Sigmoid colon (tissue), 7 donors: ENCODE data around the gene GFY. TPM values are rescaled to one million over a fixed set of nuclear protein-coding genes. Genes with fewer than 3 reads are reported as not detected.

Experiments
- DNase-seq: peaks from one replicate; pipeline ENCODE4 v3.0.0-alpha.2; 2019
- H3K27ac ChIP-seq, 4 donors: fragments of 200-600 bp; sonication (generic); one replicate each; pipeline ENCODE4 v1.5.1; 2016 to 2019; ENCODE audit warnings: mild to moderate bottlenecking in 1 of 4
- H3K27me3 ChIP-seq, 3 donors: fragments of 200-600 bp; sonication (generic); one replicate each; pipeline ENCODE4 v1.5.1; 2019; ENCODE audit warnings: mild to moderate bottlenecking in 1 of 3
- H3K36me3 ChIP-seq, 4 donors: fragments of 200-600 bp; sonication (generic); one replicate each; pipeline ENCODE4 v1.5.1; 2016 to 2019
- H3K4me1 ChIP-seq, 4 donors: fragments of 200-600 bp; sonication (generic); one replicate each; pipeline ENCODE4 v1.5.1; 2017 to 2019
- H3K4me3 ChIP-seq, 4 donors: fragments of 200-600 bp; sonication (generic); one replicate each; pipeline ENCODE4 v1.5.1; 2017 to 2019; ENCODE audit warnings: mild to moderate bottlenecking in 2 of 4, moderate library complexity in 1 of 4
- H3K9me3 ChIP-seq, 4 donors: fragments of 200-600 bp in 3 of 4; sonication (generic) in 3 of 4; one replicate each; pipeline versions ENCODE4 v1.5.1 to v1.6.1; 2013 to 2019
- CTCF ChIP-seq, 4 experiments: fragments of 450-650 bp in 3 of 4; fragments of 200-600 bp in 1 of 4; IDR thresholded peaks; one replicate each; pipeline ENCODE4 v1.5.1; 2016 to 2019; ENCODE audit warnings: antibody characterized with exemption in 4 of 4, mild to moderate bottlenecking in 3 of 4, moderate library complexity in 2 of 4
- EP300 ChIP-seq, 4 donors: sonication (generic); formaldehyde crosslinking; IDR thresholded peaks; one replicate each; pipeline ENCODE4 v1.6.1; 2017; ENCODE audit warnings: antibody characterized with exemption in 4 of 4
- POLR2A ChIP-seq, 2 donors: fragments of 450-650 bp; IDR thresholded peaks; one replicate each; pipeline ENCODE4 v1.6.1; 2016; ENCODE audit warnings: antibody characterized with exemption in 2 of 2, mild to moderate bottlenecking in 2 of 2, moderate library complexity in 2 of 2
- POLR2AphosphoS5 ChIP-seq, 4 donors: sonication (generic); formaldehyde crosslinking; IDR thresholded peaks; one replicate each; pipeline ENCODE4 v1.6.1; 2017; ENCODE audit warnings: antibody characterized with exemption in 4 of 4
- WGBS, 2 donors: extraction: QIAGEN DNeasy Blood & Tissue Kit; methylation state at CpG; one replicate each; pipeline ENCODE4 v1.1.7; 2013; 5-methylcytosine and 5-hydroxymethylcytosine counted together
- intact Hi-C: fragments of 100-400 bp; cut with DNase I; formaldehyde crosslinking; loops from one replicate; pipeline ENCODE4 v1.15.1; 2023
- polyA plus RNA-seq, 3 donors: library from polyadenylated mRNA; stranded (reverse); fragments of 200-250 nt; gene quantifications; one replicate each; pipeline ENCODE4 v1.2.3, GENCODE V29; 2013
- total RNA-seq, 4 donors: library from RNA; depleted of rRNA; stranded (reverse); fragments of >200 nt; gene quantifications; one replicate each; pipeline ENCODE4 v1.1.0, GENCODE V29; 2016
- donor health status: healthy with polysubstance abuse.
- donor health status: Bipolar disorder and iron deficiency.
- donor health status: healthy.

Gene GFY
- total and polyA plus RNA-seq, 7 donors = not detected

DNA sequence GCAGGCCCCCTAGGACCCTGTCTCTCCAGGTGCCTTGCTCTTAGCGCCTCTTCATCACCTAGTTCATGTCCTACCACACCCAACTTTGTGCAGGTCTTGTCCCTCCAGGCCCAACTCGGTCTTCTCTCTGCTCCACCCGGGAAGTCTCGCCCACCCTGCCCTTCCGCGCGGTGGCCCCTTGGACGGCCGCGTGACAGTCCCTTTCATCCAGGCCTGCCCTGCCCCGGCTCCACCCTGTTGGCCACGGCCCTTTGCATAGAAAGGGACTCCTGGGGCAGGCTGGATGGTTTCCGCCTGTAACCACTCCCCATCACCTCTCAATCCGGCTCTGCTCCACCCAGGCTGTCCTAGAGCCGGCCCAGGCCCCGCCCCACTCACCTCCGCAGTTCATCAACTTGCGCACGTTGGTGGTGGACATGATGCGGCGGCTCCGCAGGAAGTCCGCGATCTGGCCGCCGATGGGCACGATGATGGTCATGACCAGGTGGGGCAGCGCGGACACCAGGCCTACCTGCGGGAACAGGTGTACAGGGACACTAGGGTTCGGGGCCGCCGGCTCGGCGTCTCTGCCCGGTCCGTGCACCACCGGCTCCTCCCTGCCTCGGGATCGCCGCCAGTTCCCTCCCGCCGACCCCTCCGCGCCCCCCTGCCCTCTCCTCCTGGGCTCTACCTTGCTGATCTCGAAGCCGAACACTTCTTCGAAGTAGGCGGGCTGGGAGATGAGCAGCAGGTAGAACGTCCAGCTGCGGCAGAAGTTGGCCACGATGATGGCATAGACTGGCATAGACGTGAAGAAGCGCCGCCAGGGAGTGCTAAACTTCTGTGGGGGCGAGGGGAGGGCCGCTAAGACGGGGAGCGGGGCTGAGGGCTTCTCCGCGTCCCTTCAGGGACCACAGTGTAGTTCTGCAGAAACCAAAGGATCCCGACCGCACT is 7.2 kb downstream of the GFY start:
- Histone ChIP-seq H3K27ac (no peak overlapping the region), H3K9me3 (no peaks in the 10 kb centered on the region), H3K36me3 (no peaks in the 10 kb centered on the region), H3K27me3 (peaks cover 71 to 100% (median 97%) of the 10 kb centered on the region in 3 donors), H3K4me1 (peaks cover 0 to 12% (median 10%) of the 10 kb centered on the region in 4 donors), H3K4me3 (no peak overlapping the region)
- intact Hi-C loops = no loop called here
- TF ChIP-seq POLR2A (IDR thresholded peaks at IDR 0.05) (no peak), CTCF (IDR thresholded peaks at IDR 0.05) (no peak), POLR2AphosphoS5 (IDR thresholded peaks at IDR 0.05) (no peak), EP300 (IDR thresholded peaks at IDR 0.05) (no peak)
- WGBS, 2 donors = 9 to 11% methylated on average over 63 of the region's 63 CpGs
- no peak for DNase-seq

DNA sequence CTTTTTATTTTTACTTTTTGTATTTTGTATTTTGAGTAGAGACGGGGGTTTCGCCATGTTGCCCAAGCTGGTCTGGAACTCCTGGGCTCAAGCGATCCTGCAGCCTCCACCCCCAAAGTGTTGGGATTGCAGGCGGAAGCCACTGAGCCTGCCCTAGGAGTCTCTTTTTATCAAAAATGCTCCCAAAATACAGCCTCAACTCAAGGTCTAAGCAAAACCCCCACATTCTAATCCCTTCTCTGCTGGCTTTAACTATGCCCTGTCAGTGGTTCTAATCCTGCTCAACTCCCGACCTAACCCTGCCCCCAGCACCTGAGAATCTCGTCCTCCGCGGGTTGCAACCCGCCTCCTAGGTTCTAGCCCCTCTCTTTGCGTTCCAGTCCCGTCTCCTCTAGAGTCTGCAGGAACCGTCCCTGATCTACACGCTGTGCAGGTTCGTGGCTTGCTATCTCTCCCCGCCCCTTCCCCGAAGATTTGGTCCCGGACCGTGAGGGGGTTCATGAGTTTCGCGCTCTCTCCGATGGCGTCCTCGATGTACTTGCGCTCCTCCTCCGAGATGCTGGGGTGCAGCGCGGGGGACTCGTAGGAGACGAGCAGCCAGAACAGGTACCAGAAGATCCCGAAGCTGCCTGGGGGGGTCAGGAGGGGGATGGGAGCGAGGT is 8.2 kb downstream of the GFY start:
- no peaks in the 10 kb centered on the region for H3K36me3 ChIP-seq
- intact Hi-C loops = no loop called here

GRCh38 chr19:49434907-49435583 is 9.9 kb downstream of the GFY start:
- WGBS, 2 donors = 78 to 88% methylated on average over 18 of the region's 18 CpGs
- no peak for TF ChIP-seq POLR2A (IDR thresholded peaks at IDR 0.05)
- no peak for TF ChIP-seq POLR2AphosphoS5 (IDR thresholded peaks at IDR 0.05)
- no peak for TF ChIP-seq EP300 (IDR thresholded peaks at IDR 0.05)
- TF ChIP-seq CTCF (IDR thresholded peaks at IDR 0.05) = no peak
- no peaks in the 10 kb centered on the region for H3K9me3 ChIP-seq
- no peak overlapping the region for H3K4me3 ChIP-seq
- peaks cover 54 to 100% (median 96%) of the 10 kb centered on the region in 3 donors for H3K27me3 ChIP-seq
- DNase-seq = no peak
- no peaks in the 10 kb centered on the region for H3K36me3 ChIP-seq
- H3K4me1 ChIP-seq = no peaks in the 10 kb centered on the region
- H3K27ac ChIP-seq = no peak overlapping the region
- intact Hi-C loops = no loop called here

More for the DNA sequence above, 8.2 kb downstream of the GFY start:
- Histone ChIP-seq H3K27ac (no peak overlapping the region), H3K4me3 (no peak overlapping the region), H3K27me3 (peaks cover 61 to 100% (median 93%) of the 10 kb centered on the region in 3 donors), H3K9me3 (no peaks in the 10 kb centered on the region), H3K4me1 (peaks cover 0 to 5% (median 3%) of the 10 kb centered on the region in 4 donors)
- 19 to 25% methylated on average over 31 of the region's 31 CpGs for WGBS, 2 donors
- no peak for TF ChIP-seq POLR2AphosphoS5 (IDR thresholded peaks at IDR 0.05)
- no peak for TF ChIP-seq POLR2A (IDR thresholded peaks at IDR 0.05)
- no peak for TF ChIP-seq CTCF (IDR thresholded peaks at IDR 0.05)
- TF ChIP-seq EP300 (IDR thresholded peaks at IDR 0.05) = no peak
- no peak for DNase-seq

DNA sequence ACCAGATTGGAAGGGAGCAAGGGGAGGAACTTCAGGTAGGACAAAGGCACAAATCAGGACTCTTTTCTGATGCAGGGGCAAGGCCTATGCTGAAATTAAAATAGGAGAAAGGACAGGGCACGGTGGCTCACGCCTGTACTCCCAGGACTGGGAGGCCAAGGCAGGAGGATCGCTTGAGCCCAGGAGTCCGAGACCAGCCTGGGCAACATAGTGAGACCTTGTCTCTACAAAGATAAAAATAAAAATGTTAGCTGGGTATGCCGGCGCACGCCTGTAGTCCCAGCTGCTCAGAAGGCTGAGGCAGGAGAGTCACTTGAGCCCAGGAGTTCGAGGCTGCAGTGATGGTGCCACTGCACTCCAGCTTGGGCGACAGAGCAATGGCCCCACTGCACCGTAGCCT is 10.5 kb downstream of the GFY start:
- no peaks in the 10 kb centered on the region for H3K4me1 ChIP-seq
- H3K27ac ChIP-seq = no peak overlapping the region
- H3K9me3 ChIP-seq = no peaks in the 10 kb centered on the region
- intact Hi-C loops = no loop called here
- DNase-seq = no peak
- H3K27me3 ChIP-seq = peaks cover 52 to 100% (median 97%) of the 10 kb centered on the region in 3 donors
- 80 to 86% methylated on average over 10 of the region's 10 CpGs for WGBS, 2 donors
- no peaks in the 10 kb centered on the region for H3K36me3 ChIP-seq
- no peak for TF ChIP-seq POLR2A (IDR thresholded peaks at IDR 0.05)
- no peak for TF ChIP-seq EP300 (IDR thresholded peaks at IDR 0.05)
- TF ChIP-seq CTCF (IDR thresholded peaks at IDR 0.05) = no peak
- no peak overlapping the region for H3K4me3 ChIP-seq
